Stomach (tissue), 4 donors: ENCODE measurements around the gene GJA5.

ENCODE experiments used
- CTCF ChIP-seq, 7 experiments: fragments of 450-650 bp in 4 of 7; fragments of 200-600 bp in 3 of 7; sonication (generic) in 3 of 7; IDR thresholded peaks; one replicate each; pipeline ENCODE4 v1.5.1; 2016 to 2019; ENCODE audit warnings: antibody characterized with exemption in 7 of 7, control low read depth in 2 of 7, mild to moderate bottlenecking in 1 of 7
- EP300 ChIP-seq: sonication (generic); formaldehyde crosslinking; IDR thresholded peaks from one replicate; pipeline ENCODE4 v1.6.1; 2017; ENCODE audit warnings: antibody characterized with exemption
- POLR2A ChIP-seq, 4 donors: fragments of 450-650 bp; IDR thresholded peaks; one replicate each; pipeline ENCODE4 v1.6.1; 2016; ENCODE audit warnings: antibody characterized with exemption in 4 of 4, control low read depth in 2 of 4, mild to moderate bottlenecking in 1 of 4, moderate library complexity in 1 of 4
- POLR2AphosphoS5 ChIP-seq, 3 donors: sonication (generic); formaldehyde crosslinking; IDR thresholded peaks; one replicate each; pipeline ENCODE4 v1.6.1; 2016; ENCODE audit warnings: antibody characterized with exemption in 3 of 3

- TF ChIP-seq EP300: no peak
- TF ChIP-seq CTCF (IDR thresholded peaks at IDR 0.05): no peak
- no peak for TF ChIP-seq POLR2A (IDR thresholded peaks at IDR 0.05)
- TF ChIP-seq POLR2AphosphoS5 (IDR thresholded peaks at IDR 0.05): no peak
Observed at GRCh38 chr1:147752511-147752910, 7.9 kb downstream of the GJA5 start.
